ENCODE measurements around the gene RANBP3L.
"Not testable (repeated sequence)": the region's sequence is repeated elsewhere in the genome, so short reads cannot be mapped to it uniquely, and the experiment has no call there.

Gene RANBP3L

GRCh38 chr5:36337597-36337996 is 35.9 kb upstream of the RANBP3L start:
- H3K9me2 ChIP-seq (replicated peaks; ENCODE audit: insufficient read depth, low read length), result no peaks in the 10 kb centered on the region
- no peaks in the 10 kb centered on the region for H3K36me3 ChIP-seq (replicated peaks; ENCODE audit: insufficient read depth, low read length)
- no peaks in the 10 kb centered on the region for H3K9me3 ChIP-seq (replicated peaks; ENCODE audit: insufficient read depth, low read length)
- H3K79me2 ChIP-seq (ENCODE audit: low read length), result no peaks in the 10 kb centered on the region
- no peaks in the 10 kb centered on the region for H3F3A ChIP-seq (ENCODE audit: insufficient read depth, low read length)
- H3K4me3 ChIP-seq (ENCODE audit: low read length), result no peak overlapping the region
- no peak overlapping the region for H3K9ac ChIP-seq (ENCODE audit: low read length)
- H3K4me2 ChIP-seq (ENCODE audit: low read depth, low read length), result no peak overlapping the region
- no peaks in the 10 kb centered on the region for H3K4me1 ChIP-seq (ENCODE audit: low read length)
- no peaks in the 10 kb centered on the region for H4K20me1 ChIP-seq (ENCODE audit: insufficient read depth, low read length)
- no peak for TF ChIP-seq EZH2 (optimal IDR thresholded peaks at IDR 0.05; ENCODE audit: low read depth, low read length)
- TF ChIP-seq EZH2phosphoT487 (IDR thresholded peaks at IDR 0.05; ENCODE audit: low read length), result no peak
- TF ChIP-seq CTCF (IDR thresholded peaks at IDR 0.05; ENCODE audit: low read length), result no peak
- DNase-seq, result no peak
- no peak overlapping the region for H3K27ac ChIP-seq (ENCODE audit: low read length)
- no peak overlapping the region for H2AFZ ChIP-seq (ENCODE audit: low read length)
- no peaks in the 10 kb centered on the region for H3K27me3 ChIP-seq (replicated peaks; ENCODE audit: insufficient read depth, low read length)

- Histone ChIP-seq H3K9me3 (replicated peaks; ENCODE audit: insufficient read depth, low read length) (no peaks in the 10 kb centered on the region), H4K20me1 (ENCODE audit: insufficient read depth, low read length) (no peaks in the 10 kb centered on the region), H3K4me2 (ENCODE audit: low read depth, low read length) (no peak overlapping the region), H3K79me2 (ENCODE audit: low read length) (no peaks in the 10 kb centered on the region), H3F3A (ENCODE audit: insufficient read depth, low read length) (no peaks in the 10 kb centered on the region), H3K27ac (ENCODE audit: low read length) (no peak overlapping the region), H3K4me1 (ENCODE audit: low read length) (no peaks in the 10 kb centered on the region), H3K4me3 (ENCODE audit: low read length) (no peak overlapping the region), H3K9ac (ENCODE audit: low read length) (no peak overlapping the region), H3K27me3 (replicated peaks; ENCODE audit: insufficient read depth, low read length) (no peaks in the 10 kb centered on the region), H3K36me3 (replicated peaks; ENCODE audit: insufficient read depth, low read length) (no peaks in the 10 kb centered on the region), H2AFZ (ENCODE audit: low read length) (no peak overlapping the region), H3K9me2 (replicated peaks; ENCODE audit: insufficient read depth, low read length) (no peaks in the 10 kb centered on the region)
- no peak for DNase-seq
- no peak for TF ChIP-seq EZH2phosphoT487 (IDR thresholded peaks at IDR 0.05; ENCODE audit: low read length)
- TF ChIP-seq EZH2 (optimal IDR thresholded peaks at IDR 0.05; ENCODE audit: low read depth, low read length), result no peak
- no peak for TF ChIP-seq CTCF (IDR thresholded peaks at IDR 0.05; ENCODE audit: low read length)
Observed at GRCh38 chr5:36334315-36334714, 32.6 kb upstream of the RANBP3L start.

- DNase-seq; H3K9me3 ChIP-seq (replicated peaks; ENCODE audit: insufficient read depth, low read length); H3K36me3 ChIP-seq (replicated peaks; ENCODE audit: insufficient read depth, low read length); H2AFZ ChIP-seq (ENCODE audit: low read length); H3K4me1 ChIP-seq (ENCODE audit: low read length); H3K4me2 ChIP-seq (ENCODE audit: low read depth, low read length); H3K9me2 ChIP-seq (replicated peaks; ENCODE audit: insufficient read depth, low read length); H3K27me3 ChIP-seq (replicated peaks; ENCODE audit: insufficient read depth, low read length); H4K20me1 ChIP-seq (ENCODE audit: insufficient read depth, low read length); H3K4me3 ChIP-seq (ENCODE audit: low read length); H3F3A ChIP-seq (ENCODE audit: insufficient read depth, low read length); H3K27ac ChIP-seq (ENCODE audit: low read length); H3K79me2 ChIP-seq (ENCODE audit: low read length); H3K9ac ChIP-seq (ENCODE audit: low read length): not testable (repeated sequence)
Observed at GRCh38 chr5:36332720-36333119, 31.0 kb upstream of the RANBP3L start.

GRCh38 chr5:36325196-36325595 is 23.5 kb upstream of the RANBP3L start:
- Histone ChIP-seq H3K4me3 (ENCODE audit: low read length) (no peak overlapping the region), H3K36me3 (replicated peaks; ENCODE audit: insufficient read depth, low read length) (no peaks in the 10 kb centered on the region), H3F3A (ENCODE audit: insufficient read depth, low read length) (no peaks in the 10 kb centered on the region), H3K4me1 (ENCODE audit: low read length) (no peaks in the 10 kb centered on the region), H2AFZ (ENCODE audit: low read length) (no peak overlapping the region), H3K9me2 (replicated peaks; ENCODE audit: insufficient read depth, low read length) (no peaks in the 10 kb centered on the region), H3K27ac (ENCODE audit: low read length) (no peak overlapping the region), H3K9me3 (replicated peaks; ENCODE audit: insufficient read depth, low read length) (no peaks in the 10 kb centered on the region), H4K20me1 (ENCODE audit: insufficient read depth, low read length) (no peaks in the 10 kb centered on the region), H3K4me2 (ENCODE audit: low read depth, low read length) (no peak overlapping the region), H3K9ac (ENCODE audit: low read length) (no peak overlapping the region), H3K79me2 (ENCODE audit: low read length) (no peaks in the 10 kb centered on the region), H3K27me3 (replicated peaks; ENCODE audit: insufficient read depth, low read length) (no peaks in the 10 kb centered on the region)
- DNase-seq, result no peak
- TF ChIP-seq EZH2phosphoT487 (IDR thresholded peaks at IDR 0.05; ENCODE audit: low read length) (no peak), CTCF (IDR thresholded peaks at IDR 0.05; ENCODE audit: low read length) (no peak), EZH2 (optimal IDR thresholded peaks at IDR 0.05; ENCODE audit: low read depth, low read length) (no peak)
